Fibroblast of upper back skin (primary cell): ENCODE data around the gene SLC2A13.

Experiments
- DNase-seq: peaks from one replicate; pipeline ENCODE4 v3.0.0-alpha.2; 2013

The SLC2A13 gene

DNA sequence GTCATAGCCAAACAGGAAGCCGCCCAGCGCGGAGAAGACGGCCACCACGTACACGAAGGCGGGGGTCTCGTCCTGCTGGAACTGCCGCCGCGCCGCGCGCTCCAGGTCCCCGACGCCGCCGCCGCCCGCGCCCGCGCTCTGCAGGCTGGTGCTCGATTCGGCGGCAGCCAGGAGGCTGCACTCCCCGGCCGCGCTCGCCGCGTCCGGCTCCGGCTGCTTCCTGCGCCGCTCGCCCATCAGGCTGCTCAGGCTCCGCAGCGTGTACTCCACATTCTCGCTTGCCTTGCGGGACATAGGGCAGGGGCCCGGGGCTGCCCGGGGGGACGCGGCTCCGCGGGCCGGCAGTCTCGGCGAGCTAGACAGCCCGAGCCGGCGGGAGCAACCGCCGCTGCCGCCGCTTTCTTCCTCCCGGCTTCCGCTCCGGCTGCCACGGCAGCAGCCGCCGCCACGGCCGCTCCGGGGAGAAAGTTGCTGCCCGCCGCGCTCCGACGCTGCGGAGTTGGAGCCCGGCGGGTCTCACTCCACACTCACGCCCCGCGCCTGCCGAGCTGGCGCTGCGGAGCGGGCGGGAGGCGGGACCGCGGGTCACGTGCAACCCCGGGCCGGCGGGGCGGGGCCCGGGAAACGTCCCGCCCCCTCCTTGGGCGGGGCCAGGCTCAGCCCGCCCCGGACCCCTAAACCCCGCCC is at the start of gene SLC2A13:
Gene SLC2A13, minus strand, starts transcription at position 567 of the 687 bp plus-strand sequence. Its CDS starts 273 bp downstream, at position 294.
- peak; percentile 63 for DNase-seq

- no peak for DNase-seq
These were observed 48.5 kb upstream of the SLC2A13 start for GRCh38 chr12:40154381-40154780.

DNA sequence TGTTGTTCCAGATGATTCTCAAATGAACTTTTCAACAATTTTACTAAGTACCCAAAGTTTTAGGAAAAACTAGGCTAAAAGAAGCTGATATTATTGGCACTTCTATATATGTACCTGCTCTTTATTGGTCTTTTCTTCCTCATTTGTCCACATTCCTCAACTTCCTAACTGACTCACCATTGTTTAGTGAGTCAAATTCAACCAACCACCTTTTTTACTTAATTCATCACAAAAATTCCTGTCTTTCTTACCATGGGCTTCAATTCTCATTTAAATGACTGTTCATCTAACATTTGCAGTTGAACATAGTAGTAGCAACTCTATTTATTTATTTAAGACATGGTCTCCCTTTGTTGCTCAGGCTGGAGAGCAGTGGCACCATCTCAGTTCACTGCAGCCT is 47.6 kb upstream of the SLC2A13 start:
- no peak for DNase-seq

GRCh38 chr12:40152783-40153383 is 47.0 kb upstream of the SLC2A13 start:
- peak; percentile 33 for DNase-seq

DNA sequence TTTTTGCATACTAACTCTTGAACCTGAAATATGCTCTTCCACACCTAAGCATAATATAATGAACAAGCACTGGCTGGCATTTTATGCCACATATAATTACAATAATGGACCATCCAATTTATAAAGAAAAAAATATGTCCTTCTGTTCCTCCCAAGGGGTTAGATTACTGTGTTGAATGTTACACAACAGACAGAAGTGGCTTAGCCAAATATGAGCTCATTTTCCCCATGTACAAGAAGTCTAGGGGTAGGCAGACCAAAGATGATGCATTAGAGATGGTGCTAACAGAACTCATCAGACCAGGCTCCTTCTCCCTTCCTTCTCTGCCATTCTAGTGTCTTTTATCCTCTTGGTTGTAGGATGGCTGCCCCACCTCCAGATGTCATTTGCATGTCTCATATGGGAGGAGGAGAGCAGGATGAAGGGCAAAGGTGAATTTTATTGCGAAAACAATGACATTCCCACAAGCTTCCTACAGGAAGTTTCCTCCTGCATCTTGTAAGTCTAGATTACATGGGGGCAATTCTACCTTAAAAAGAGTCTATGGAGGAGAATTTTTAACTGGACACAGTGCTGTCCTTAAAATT is 43.9 kb upstream of the SLC2A13 start:
- no peak for DNase-seq

DNA sequence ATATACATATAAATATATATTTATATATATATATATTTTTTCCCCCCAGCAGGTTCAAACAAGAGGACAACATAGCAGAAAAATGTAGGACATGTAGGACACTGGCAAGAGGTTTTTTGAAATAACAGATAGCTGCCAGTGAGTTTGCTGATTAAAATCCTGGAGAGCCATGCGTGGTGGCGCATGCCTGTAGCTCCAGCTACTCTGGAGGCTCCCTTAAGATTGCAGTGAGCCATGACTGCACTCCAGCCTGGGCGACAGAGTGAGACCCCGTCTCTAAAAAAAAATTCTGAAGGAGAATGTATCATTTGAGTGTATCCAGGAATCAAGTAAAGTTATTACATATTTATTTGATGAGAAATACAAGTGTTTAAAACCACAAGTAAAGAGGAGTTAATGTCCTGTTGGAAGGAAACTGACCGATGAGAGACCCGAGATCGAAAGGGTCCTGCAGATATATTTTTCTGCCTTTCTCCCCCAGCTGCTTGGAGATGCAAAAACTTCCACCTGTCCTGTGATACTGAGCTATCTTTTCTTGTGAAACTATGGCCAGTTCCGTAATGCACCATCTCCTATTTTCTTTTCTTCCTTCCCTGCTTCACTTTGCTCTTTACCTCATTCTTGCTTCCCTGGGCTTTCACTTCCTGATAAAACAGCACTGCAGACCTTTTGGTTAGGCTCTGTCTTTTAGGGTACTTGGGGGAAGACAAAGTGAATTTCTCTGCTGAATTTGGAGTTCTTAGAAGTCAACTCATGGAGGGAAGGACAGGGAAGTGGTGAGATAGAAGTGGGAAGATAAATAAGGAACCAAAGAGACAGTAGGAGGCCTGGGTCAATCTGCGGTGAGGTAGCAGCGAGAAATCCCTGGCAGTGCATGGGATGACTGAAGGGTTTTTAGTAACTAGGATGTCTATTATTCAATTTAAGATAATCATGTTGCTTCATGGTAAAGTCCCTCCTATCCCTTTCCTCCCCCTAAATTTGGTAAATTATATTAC is 41.2 kb upstream of the SLC2A13 start:
- DNase-seq: no peak

- no peak for DNase-seq
These were observed 40.0 kb upstream of the SLC2A13 start for GRCh38 chr12:40145896-40146295.

- DNase-seq: no peak
These were observed 38.1 kb upstream of the SLC2A13 start for GRCh38 chr12:40144023-40144422.

- no peak for DNase-seq
These were observed 36.3 kb upstream of the SLC2A13 start for GRCh38 chr12:40142001-40142744.

DNA sequence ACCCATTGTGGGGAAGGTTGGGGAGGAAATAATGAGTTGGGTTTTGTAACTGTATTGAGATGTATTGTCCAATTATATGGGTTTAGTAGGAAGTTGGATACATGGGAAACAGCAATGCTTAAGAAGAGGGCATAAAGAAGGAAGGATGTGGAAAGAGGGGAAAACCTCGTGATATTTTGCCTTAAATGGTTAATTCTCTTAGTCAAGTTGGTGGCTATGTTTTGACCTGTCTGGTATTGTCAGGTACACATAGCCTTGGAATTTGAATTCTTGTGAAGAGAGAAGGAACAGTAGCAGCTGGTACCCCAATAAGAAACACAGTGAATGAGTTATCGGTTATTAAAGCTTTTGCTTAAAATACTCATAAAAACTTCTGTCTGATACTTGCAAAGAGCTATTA is 32.6 kb upstream of the SLC2A13 start:
- no peak for DNase-seq

- DNase-seq: no peak
These were observed 31.4 kb upstream of the SLC2A13 start for GRCh38 chr12:40137252-40137651.

- no peak for DNase-seq
These were observed 21.5 kb upstream of the SLC2A13 start for GRCh38 chr12:40127408-40127807.

DNA sequence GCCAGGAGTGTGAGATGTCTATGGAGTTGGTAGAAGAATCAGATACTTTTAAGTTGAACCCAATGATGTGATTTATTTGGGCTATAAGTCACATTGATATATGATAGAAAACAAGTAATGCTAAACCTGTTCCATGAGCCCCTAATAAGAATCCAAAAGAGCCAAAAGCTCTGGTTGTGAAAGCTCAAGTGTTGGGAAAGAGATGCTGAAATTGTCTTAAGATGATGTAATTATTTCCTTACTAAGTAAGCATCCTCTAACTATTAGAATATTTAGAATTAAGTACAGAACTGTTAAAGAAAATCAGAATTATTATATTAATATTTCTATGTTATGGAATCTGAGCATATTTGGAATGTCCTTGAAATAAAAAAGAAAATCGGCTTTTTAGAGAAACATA is 17.6 kb upstream of the SLC2A13 start:
- no peak for DNase-seq

DNA sequence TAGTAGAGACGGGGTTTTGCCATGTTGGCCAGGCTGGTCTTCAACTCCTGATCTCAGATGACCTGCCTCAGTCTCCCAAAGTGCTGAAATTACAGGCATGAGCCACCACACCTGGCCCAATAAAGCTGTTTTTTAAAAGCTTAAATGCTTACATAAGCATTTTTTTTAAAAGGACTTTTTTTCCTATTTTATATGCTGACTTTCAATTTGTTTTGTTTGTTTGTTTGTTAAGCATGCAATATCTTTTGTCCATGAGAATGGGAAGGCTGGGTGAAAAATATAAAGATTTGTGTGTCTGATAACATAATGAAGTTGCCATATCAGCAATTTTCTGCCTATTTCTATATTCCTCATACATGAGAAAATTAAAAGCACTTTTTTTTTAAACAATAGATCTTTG is 17.0 kb upstream of the SLC2A13 start:
- DNase-seq: no peak

GRCh38 chr12:40117818-40118217 is 11.9 kb upstream of the SLC2A13 start:
- no peak for DNase-seq

GRCh38 chr12:40110586-40110985 is 4.7 kb upstream of the SLC2A13 start:
- no peak for DNase-seq

DNA sequence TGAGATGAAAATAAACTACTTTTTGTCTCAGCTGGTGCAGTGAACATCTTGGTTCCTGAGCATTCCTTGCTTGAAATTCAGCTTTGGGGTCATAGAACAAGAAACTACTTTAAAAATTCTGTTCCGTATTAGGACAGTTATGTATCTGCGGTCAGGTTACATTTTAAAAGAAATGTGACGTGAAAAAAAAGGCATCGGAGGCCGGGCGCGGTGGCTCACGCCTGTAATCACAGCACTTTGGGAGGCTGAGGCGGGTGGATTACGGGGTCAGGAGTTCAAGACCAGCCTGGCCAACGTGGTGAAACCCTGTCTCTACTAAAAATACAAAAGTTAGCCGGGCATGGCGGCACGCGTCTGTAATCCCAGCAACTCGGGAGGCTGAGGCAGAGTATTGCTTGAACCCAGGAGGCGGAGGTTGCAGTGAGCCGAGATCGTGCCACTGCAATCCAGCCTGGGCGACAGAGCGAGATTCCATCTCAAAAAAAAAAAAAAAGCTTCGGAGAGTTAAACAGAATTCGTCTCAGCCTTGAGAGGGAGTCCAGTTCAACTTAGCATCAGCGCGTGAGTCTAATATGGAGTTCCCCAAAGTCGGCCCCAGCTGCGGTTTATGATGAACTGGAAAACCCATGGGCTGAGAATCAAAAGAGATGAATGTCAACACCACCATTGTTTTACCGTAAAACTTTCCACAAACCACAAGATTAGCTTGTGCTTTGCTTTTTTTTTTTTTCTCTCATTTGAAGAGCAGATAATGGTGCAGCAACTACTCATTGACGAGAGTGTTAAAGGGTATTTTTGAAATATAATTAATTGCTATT is 2.1 kb upstream of the SLC2A13 start:
- DNase-seq: no peak

DNA sequence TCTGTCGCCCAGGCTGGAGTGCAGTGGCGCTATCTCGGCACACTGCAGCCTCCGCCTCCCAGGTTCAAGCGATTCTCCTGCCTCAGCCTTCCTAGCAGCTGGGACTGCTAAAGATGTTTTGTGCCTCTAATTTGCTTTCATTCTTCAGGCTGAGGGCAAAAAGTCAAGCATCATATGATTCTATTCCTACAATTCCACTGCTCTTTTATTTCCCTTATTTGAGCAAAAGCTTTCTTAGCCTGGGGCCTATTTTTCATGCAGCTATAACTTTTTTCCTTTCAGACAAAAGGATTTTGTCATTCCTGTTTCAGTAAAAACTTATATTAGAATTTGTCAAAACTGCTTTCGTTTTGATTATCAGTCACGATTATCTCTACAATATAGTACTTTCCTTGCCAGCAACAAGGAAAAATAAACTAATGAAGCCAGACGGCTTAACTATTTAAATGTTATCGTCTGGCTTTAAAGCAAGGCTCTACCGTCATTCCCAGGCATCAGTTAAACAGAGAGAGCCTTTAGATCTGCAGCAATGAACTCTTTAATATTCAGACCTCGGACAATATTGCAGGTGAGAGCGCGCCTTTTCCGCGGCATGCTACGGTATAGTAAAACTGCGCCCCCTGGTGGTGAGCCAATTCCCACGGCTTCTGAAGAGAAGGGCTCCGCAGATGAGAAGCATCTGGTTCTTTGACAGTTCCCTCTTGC is 1.4 kb upstream of the SLC2A13 start:
- peak; percentile 71 for DNase-seq

GRCh38 chr12:40106655-40107054 is 774 bp upstream of the SLC2A13 start:
- no peak for DNase-seq

DNA sequence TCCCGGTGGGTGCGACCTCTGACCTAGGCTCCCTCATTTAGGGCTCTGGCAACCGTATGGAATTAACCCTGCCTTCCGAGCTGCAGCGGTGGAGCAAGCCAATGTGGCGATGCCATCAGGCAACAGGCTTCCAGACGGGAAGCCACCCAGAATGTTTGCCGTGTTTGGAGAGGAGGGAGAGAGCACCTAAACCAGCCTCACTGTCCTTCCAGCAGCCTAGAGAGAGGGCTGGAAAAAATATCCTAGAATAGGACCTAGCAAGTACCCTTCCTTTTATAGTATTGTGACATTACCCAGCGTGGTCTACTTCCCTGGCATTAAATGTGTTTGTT is 287 bp upstream of the SLC2A13 start:
- no peak for DNase-seq

- no peak for DNase-seq
These were observed 691 bp downstream of the SLC2A13 start for GRCh38 chr12:40105265-40105514.
